HEK293T (cell line): ENCODE measurements around the gene SRPK3.

Experiments used
- ELF4 ChIP-seq: fragments of 450-650 bp; IDR thresholded peaks from 2 replicates; pipeline ENCODE4 v1.6.1; 2017; ENCODE audit warnings: antibody characterized with exemption
- FOXA1 ChIP-seq: fragments of 450-650 bp; IDR thresholded peaks from 2 replicates; pipeline ENCODE4 v1.6.1; 2016; ENCODE audit warnings: mild to moderate bottlenecking
- FOXM1 ChIP-seq: fragments of 450-650 bp; IDR thresholded peaks from 2 replicates; pipeline ENCODE4 v1.6.1; 2017; ENCODE audit warnings: mild to moderate bottlenecking, borderline replicate concordance
- LEF1 ChIP-seq: fragments of 450-650 bp; IDR thresholded peaks from 2 replicates; pipeline ENCODE4 v1.6.1; 2017; ENCODE audit warnings: mild to moderate bottlenecking, borderline replicate concordance
- SUZ12 ChIP-seq: fragments of 450-650 bp; IDR thresholded peaks from 2 replicates; pipeline ENCODE4 v1.6.1; 2016; ENCODE audit warnings: mild to moderate bottlenecking

- no peak for TF ChIP-seq FOXM1
- TF ChIP-seq LEF1 = no peak
- TF ChIP-seq ELF4 = no peak
- TF ChIP-seq SUZ12 = no peak
- no peak for TF ChIP-seq FOXA1
These were observed 47.1 kb downstream of the SRPK3 start for GRCh38 chrX:153827903-153828302.
